D721Med (cell line): ENCODE results near the gene RMC1.

Source experiments
- DNase-seq: peaks from one replicate; pipeline ENCODE4 v3.0.0; 2011; ENCODE audit warnings: low spot score; ENCODE audit not compliant: insufficient read length
- FAIRE-seq: peaks from 2 replicates; lab custom pipeline; 2011; peaks lifted over from hg19 to GRCh38; lab: Jason Lieb, UNC
- CTCF ChIP-seq: IDR thresholded peaks from 2 replicates; pipeline ENCODE4 v1.5.1; 2012; ENCODE audit warnings: mild to moderate bottlenecking, control low read depth; ENCODE audit not compliant: insufficient read depth; ENCODE audit errors: missing control alignments

Gene RMC1

GRCh38 chr18:23524213-23524707, 20.9 kb downstream of the RMC1 start:
- no peak for FAIRE-seq
- DNase-seq = no peak
- TF ChIP-seq CTCF = no peak

- no peak for TF ChIP-seq CTCF
- no peak for DNase-seq
- FAIRE-seq = no peak
Measured at GRCh38 chr18:23526501-23527063, 23.3 kb downstream of the RMC1 start.

GRCh38 chr18:23528580-23529472, 25.5 kb downstream of the RMC1 start:
- no peak for TF ChIP-seq CTCF
- DNase-seq (no peak), FAIRE-seq (no peak)

- TF ChIP-seq CTCF = no peak
- FAIRE-seq (no peak), DNase-seq (no peak)
Measured at GRCh38 chr18:23529604-23530003, 26.3 kb downstream of the RMC1 start.

GRCh38 chr18:23530195-23530594, 26.9 kb downstream of the RMC1 start:
- DNase-seq (no peak), FAIRE-seq (no peak)

GRCh38 chr18:23531912-23532311, 28.6 kb downstream of the RMC1 start:
- no peak for TF ChIP-seq CTCF
- FAIRE-seq = no peak

More at GRCh38 chr18:23530195-23530594, 26.9 kb downstream of the RMC1 start:
- no peak for TF ChIP-seq CTCF

GRCh38 chr18:23532848-23533247, 29.5 kb downstream of the RMC1 start:
- no peak for TF ChIP-seq CTCF
- FAIRE-seq (no peak), DNase-seq (no peak)

More at GRCh38 chr18:23531912-23532311, 28.6 kb downstream of the RMC1 start:
- no peak for DNase-seq
